Astrocyte of the cerebellum (primary cell): Measurements from ENCODE around the gene LTBP2.

Source experiments
- DNase-seq: peaks from one replicate; pipeline ENCODE4 v3.0.0-alpha.2; 2011; ENCODE audit warnings: low read depth
- H3K4me3 ChIP-seq: 2 replicates; pipeline ENCODE4 v1.5.1; 2011; ENCODE audit warnings: mild to moderate bottlenecking, low read depth, low read length, moderate library complexity
- in situ Hi-C: cut with HindIII; loops from 2 replicates; pipeline ENCODE4 v1.10.0; 2017; ENCODE audit warnings: low sequenced_read_pairs
- TF ChIP-seq, protein P1 (sequence below): IDR thresholded peaks from 2 replicates; pipeline ENCODE4 v1.5.1; 2012; ENCODE audit warnings: low read length, low read depth, moderate library complexity, mild to moderate bottlenecking; ENCODE audit errors: missing control alignments

LTBP2 gene

DNA sequence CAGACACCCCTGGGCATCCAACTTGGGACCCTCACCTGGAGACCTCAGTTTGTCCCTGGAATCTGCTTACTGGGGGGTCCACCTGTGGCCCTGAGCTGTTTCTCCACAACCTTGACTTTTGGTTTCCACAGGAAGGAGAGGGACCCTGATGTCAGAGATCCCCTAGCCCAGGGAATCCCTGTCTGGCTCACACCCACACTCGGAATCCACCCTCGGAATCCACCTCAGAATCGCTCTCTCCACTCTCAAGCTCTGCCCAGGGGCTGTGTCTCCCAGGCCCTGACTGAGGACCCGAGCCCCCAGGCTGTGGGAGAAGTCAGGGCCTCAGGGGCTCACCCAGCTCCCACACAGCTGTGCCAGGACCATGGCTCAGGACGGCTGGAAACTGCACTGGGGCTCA lies 17.4 kb downstream of the LTBP2 start:
- in situ Hi-C loops, result no loop called here
- H3K4me3 ChIP-seq, result no peak overlapping the region
- TF ChIP-seq, protein P1, sequence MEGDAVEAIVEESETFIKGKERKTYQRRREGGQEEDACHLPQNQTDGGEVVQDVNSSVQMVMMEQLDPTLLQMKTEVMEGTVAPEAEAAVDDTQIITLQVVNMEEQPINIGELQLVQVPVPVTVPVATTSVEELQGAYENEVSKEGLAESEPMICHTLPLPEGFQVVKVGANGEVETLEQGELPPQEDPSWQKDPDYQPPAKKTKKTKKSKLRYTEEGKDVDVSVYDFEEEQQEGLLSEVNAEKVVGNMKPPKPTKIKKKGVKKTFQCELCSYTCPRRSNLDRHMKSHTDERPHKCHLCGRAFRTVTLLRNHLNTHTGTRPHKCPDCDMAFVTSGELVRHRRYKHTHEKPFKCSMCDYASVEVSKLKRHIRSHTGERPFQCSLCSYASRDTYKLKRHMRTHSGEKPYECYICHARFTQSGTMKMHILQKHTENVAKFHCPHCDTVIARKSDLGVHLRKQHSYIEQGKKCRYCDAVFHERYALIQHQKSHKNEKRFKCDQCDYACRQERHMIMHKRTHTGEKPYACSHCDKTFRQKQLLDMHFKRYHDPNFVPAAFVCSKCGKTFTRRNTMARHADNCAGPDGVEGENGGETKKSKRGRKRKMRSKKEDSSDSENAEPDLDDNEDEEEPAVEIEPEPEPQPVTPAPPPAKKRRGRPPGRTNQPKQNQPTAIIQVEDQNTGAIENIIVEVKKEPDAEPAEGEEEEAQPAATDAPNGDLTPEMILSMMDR, result no peak
- DNase-seq, result no peak

DNA sequence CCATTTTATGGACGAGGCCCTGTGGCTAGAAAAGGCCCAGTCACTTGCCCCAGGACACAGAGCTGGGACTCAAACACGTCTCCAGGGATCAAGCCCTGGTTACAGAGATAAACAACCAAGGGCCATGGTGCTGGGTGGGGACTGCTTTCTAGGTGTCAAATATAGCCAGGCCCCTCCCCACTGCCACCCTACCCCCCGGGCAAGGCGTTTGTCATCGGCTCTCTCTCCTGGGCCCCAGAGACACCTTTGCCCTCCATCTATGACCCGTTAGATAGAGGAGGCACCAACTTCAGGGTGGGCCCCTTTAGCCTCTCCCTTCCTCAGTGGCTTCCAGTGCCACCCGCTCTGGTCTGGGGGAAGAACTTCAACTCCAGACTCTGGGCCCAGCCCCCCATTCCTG lies 18.0 kb downstream of the LTBP2 start:
- no peak overlapping the region for H3K4me3 ChIP-seq
- TF ChIP-seq, protein P1, result no peak
- in situ Hi-C loops, result no loop called here

DNA sequence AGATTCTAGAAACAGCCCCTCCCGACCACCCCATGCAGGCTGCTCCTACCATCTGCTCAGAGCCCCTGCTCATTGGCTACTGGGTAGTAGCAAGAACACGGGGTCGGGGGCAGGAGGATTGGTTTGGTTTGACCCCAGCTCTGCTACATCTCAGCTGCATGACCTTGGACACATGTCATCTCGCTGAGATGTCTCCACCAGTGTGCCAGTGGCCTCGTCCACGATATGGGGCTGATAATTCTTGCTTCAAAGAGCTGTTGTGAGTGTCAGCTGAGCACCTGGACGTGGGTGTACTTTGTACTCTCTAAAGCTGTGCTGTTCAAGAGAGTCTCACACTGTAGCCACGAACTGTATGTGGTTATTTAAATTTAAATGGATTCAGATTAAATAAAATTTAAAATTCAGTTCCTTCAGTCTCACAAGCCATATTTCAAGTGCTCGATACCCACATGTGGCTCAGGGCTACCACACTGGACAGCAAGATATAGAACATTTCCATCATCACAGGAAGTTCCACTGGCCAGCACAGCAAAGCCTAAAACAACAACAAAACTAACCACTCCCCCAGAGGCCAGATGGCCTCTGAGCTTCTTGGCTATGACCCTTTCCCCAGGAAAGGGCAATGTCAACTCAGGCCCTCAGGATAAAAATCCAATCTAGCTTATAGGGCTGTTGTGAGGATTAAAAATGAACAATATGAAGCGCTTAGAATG lies 18.6 kb downstream of the LTBP2 start:
- H3K4me3 ChIP-seq, result no peak overlapping the region
- in situ Hi-C loops, result no loop called here
- TF ChIP-seq, protein P1, result no peak
- no peak for DNase-seq

More for the DNA sequence above, 18.0 kb downstream of the LTBP2 start:
- no peak for DNase-seq

DNA sequence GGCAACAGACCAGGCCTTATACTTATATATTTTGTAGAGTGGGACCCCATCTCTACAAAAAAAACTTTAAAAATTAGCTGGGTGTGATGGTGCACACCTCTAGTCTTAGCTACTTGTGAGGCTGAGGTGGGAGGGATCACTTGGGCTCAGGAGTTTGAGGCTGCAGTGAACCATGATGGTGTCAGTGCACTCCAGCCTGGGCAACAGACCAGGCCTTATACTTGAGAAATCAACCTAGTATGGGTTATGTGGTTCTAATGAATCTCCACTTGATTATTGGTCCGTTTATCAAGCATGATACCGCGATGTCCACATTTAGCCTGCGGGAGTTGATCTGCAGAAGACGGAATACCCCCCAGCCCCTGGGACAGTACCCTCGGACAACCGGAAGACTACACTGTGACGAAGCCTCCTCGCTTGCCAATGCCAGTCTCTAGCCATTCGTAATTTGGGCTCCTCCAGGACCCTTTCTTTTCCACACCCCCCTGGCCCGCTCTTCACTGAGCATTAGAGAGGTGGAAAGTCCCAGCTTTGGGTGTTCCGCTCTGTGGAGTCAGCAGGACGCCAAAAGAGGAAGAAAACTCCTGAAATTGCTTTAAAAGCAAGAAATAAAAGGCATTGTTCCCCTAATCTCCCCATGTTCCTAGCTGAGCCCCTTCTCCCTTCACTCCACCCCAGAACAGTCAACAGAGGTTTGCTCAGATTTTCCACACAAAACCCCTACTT lies 19.4 kb downstream of the LTBP2 start:
- in situ Hi-C loops, result no loop called here
- no peak for DNase-seq

DNA sequence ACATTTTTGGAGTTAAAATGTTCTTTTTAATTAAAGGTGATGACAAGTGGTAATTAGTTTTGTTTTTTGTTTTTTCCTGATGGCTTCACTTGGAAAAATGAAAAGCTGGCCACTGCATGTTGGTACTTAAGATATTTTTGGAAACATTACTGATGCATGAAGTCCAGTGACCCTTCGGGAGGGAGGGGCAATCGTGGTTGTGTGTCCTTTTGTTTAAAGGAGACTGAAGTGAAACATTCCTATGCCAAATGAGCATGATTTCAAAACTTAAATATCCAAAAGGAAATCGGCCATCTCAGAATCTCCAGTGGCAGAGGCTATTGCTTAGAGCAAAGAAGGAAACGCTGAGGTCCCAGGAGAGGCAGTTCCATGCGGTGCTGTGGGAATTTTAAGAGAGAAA lies 20.1 kb downstream of the LTBP2 start:
- no peak overlapping the region for H3K4me3 ChIP-seq
- in situ Hi-C loops, result no loop called here
- DNase-seq, result no peak
- TF ChIP-seq, protein P1, result no peak

More for the DNA sequence above, 19.4 kb downstream of the LTBP2 start:
- TF ChIP-seq, protein P1, result no peak
- H3K4me3 ChIP-seq, result no peak overlapping the region

- no peak for DNase-seq
- in situ Hi-C loops, result no loop called here
- TF ChIP-seq, protein P1, result no peak
- no peak overlapping the region for H3K4me3 ChIP-seq
These were observed 20.6 kb downstream of the LTBP2 start for GRCh38 chr14:74591394-74591793.
